Stimulated activated CD4-positive, alpha-beta T cell treated with anti-CD3 and anti-CD28 coated beads, Interleukin-15, amount 100 ng/mL, for 24 hours (primary cell): Measurements from ENCODE around the gene ITM2A.

ENCODE experiments used
- DNase-seq: peaks from one replicate; pipeline ENCODE4 v3.0.0-alpha.2; 2020

ITM2A gene

GRCh38 chrX:79366873-79367749 lies at the start of gene ITM2A:
Gene ITM2A, minus strand, starts transcription at chrX:79367334. Its CDS starts 119 bp downstream, at chrX:79367215.
- DNase-seq = peak; percentile 71

GRCh38 chrX:79415056-79415455 lies 47.9 kb upstream of the ITM2A start:
- DNase-seq = no peak

- DNase-seq = no peak
Measured at GRCh38 chrX:79413963-79414362, 46.8 kb upstream of the ITM2A start.

- DNase-seq = no peak
Measured at GRCh38 chrX:79412972-79413371, 45.8 kb upstream of the ITM2A start.

- DNase-seq = no peak
Measured at GRCh38 chrX:79412166-79412565, 45.0 kb upstream of the ITM2A start.

GRCh38 chrX:79409657-79410056 lies 42.5 kb upstream of the ITM2A start:
- DNase-seq = no peak

- DNase-seq = no peak
Measured at GRCh38 chrX:79408623-79409322, 41.6 kb upstream of the ITM2A start.

- DNase-seq = no peak
Measured at GRCh38 chrX:79400623-79401022, 33.5 kb upstream of the ITM2A start.

- DNase-seq = no peak
Measured at GRCh38 chrX:79375340-79375739, 8.2 kb upstream of the ITM2A start.

- DNase-seq = no peak
Measured at GRCh38 chrX:79371640-79372039, 4.5 kb upstream of the ITM2A start.

- DNase-seq = no peak
Measured at GRCh38 chrX:79371101-79371500, 4.0 kb upstream of the ITM2A start.

- no peak for DNase-seq
Measured at GRCh38 chrX:79369871-79370270, 2.7 kb upstream of the ITM2A start.

GRCh38 chrX:79368441-79368840 lies 1.3 kb upstream of the ITM2A start:
- DNase-seq = no peak

- no peak for DNase-seq
Measured at GRCh38 chrX:79367907-79368306, 773 bp upstream of the ITM2A start.

GRCh38 chrX:79366556-79366872 lies 620 bp downstream of the ITM2A start:
- no peak for DNase-seq

- no peak for DNase-seq
Measured at GRCh38 chrX:79365591-79365990, 1.5 kb downstream of the ITM2A start.

GRCh38 chrX:79364306-79364705 lies 2.8 kb downstream of the ITM2A start:
- DNase-seq = no peak

GRCh38 chrX:79361192-79361870 lies 5.8 kb downstream of the ITM2A start:
- no peak for DNase-seq

GRCh38 chrX:79336869-79337815 lies 30.0 kb downstream of the ITM2A start:
- DNase-seq = no peak

- DNase-seq = no peak
Measured at GRCh38 chrX:79330022-79330421, 37.1 kb downstream of the ITM2A start.

- DNase-seq = peak; percentile 5
Measured at GRCh38 chrX:79325263-79325958, 41.7 kb downstream of the ITM2A start.
